A673 (cell line): ENCODE data around the gene PDE9A. TPM values are rescaled to one million over a fixed set of nuclear protein-coding genes. Genes with fewer than 3 reads are reported as not detected.

Experiments used
- BruUV-seq: library from RNA; stranded (reverse); fragments of 400-500 nt; replicated peaks from 2 replicates; lab custom pipeline; 2021; lab: Mats Ljungman, UMichigan
- CTCF ChIA-PET: fragments of 300-600 bp; sonication (Branson Sonifier 250); formaldehyde crosslinking; loops from one replicate; lab custom pipeline; 2022; ENCODE audit warnings: antibody characterized with exemption; lab: Charles Lee
- POLR2A ChIA-PET: fragments of 300-600 bp; sonication (Branson Sonifier 250); formaldehyde crosslinking; loops from one replicate; lab custom pipeline; 2022; ENCODE audit warnings: antibody characterized with exemption; ENCODE audit not compliant: low non-redundant PET; lab: Charles Lee
- DNase-seq: peaks from one replicate; pipeline ENCODE4 v3.0.0-alpha.2; 2015; ENCODE audit warnings: low spot score
- H3K27ac ChIP-seq: fragments of 200-600 bp; sonication (generic); 2 replicates; pipeline ENCODE4 v1.5.1; 2016; ENCODE audit warnings: mixed run types, low read depth, mild to moderate bottlenecking, mixed read lengths, antibody characterized with exemption, low read length; ENCODE audit not compliant: poor library complexity, severe bottlenecking
- H3K27me3 ChIP-seq: fragments of 200-600 bp; sonication (generic); replicated peaks from 2 replicates; pipeline ENCODE4 v1.6.1; 2017; ENCODE audit warnings: mixed run types, low read depth, mild to moderate bottlenecking, mixed read lengths, antibody characterized with exemption, low read length; ENCODE audit not compliant: insufficient read depth, poor library complexity
- H3K36me3 ChIP-seq: fragments of 200-600 bp; sonication (generic); 2 replicates; pipeline ENCODE4 v1.6.1; 2016; ENCODE audit warnings: mixed run types, mild to moderate bottlenecking, mixed read lengths, antibody characterized with exemption, low read length; ENCODE audit not compliant: insufficient read depth, poor library complexity, severe bottlenecking
- H3K4me1 ChIP-seq: fragments of 200-600 bp; sonication (generic); 2 replicates; pipeline ENCODE4 v1.6.1; 2017; ENCODE audit warnings: mixed run types, mild to moderate bottlenecking, mixed read lengths, antibody characterized with exemption, low read length; ENCODE audit not compliant: insufficient read depth, poor library complexity, severe bottlenecking
- H3K4me3 ChIP-seq: fragments of 200-600 bp; sonication (generic); 2 replicates; pipeline ENCODE4 v1.5.1; 2016; ENCODE audit warnings: low read depth, mixed run types, mild to moderate bottlenecking, mixed read lengths, low read length; ENCODE audit not compliant: poor library complexity, severe bottlenecking
- H3K9me3 ChIP-seq: fragments of 200-600 bp; sonication (generic); 2 replicates; pipeline ENCODE4 v1.6.1; 2016; ENCODE audit warnings: mixed run types, low read depth, mild to moderate bottlenecking, mixed read lengths, antibody characterized with exemption, low read length; ENCODE audit not compliant: poor library complexity, severe bottlenecking
- EZH2 ChIP-seq: fragments of 200-600 bp; sonication (generic); IDR thresholded peaks from 2 replicates; pipeline ENCODE4 v1.6.1; 2017; ENCODE audit warnings: borderline replicate concordance, low read depth, mild to moderate bottlenecking, mixed read lengths, antibody characterized with exemption, low read length; ENCODE audit not compliant: poor library complexity, severe bottlenecking
- intact Hi-C: fragments of 100-400 bp; cut with micrococcal nuclease; formaldehyde crosslinking; loops from one replicate; pipeline ENCODE4 v1.10.0; 2022; ENCODE audit not compliant: unreplicated experiment
- total RNA-seq: library from RNA; stranded (reverse); gene quantifications from 2 replicates; pipeline ENCODE4 v1.2.3, GENCODE V29; 2021
- TF ChIP-seq, protein P1 (sequence below): fragments of 300-800, 200-600 bp; sonication (generic); conservative IDR thresholded peaks from 2 replicates; pipeline ENCODE4 v1.5.1; 2017; ENCODE audit warnings: low read depth, mild to moderate bottlenecking, antibody characterized with exemption, low read length, moderate library complexity, mixed read lengths

Gene PDE9A
- total RNA-seq, 1 experiment from 2014 or later, result 14.3 TPM

DNA sequence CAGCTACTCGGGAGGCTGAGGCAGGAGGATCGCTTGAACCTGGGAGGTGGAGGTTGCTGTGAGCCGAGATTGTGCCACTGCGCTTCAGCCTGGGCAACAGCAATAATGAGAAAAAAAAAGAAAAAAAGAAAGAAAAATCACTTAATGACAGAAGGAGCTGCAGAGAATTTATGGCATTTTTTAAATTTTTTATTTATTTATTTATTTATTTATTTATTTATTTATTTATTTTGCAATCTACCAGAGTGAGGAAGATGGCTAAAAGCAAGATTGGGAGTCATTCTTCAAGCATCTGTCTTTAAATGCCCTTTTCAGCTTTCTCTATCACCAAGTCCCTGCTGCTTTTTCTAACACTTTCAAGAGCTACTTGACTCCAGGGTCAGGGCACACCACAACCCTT is 134.2 kb downstream of the PDE9A start:
- no peaks in the 10 kb centered on the region for H3K4me1 ChIP-seq
- no peak overlapping the region for H3K4me3 ChIP-seq
- BruUV-seq, result no TSS peak
- POLR2A ChIA-PET, result no interaction called here
- DNase-seq, result no peak
- CTCF ChIA-PET, result interaction anchor here (0.6 kb wide), 1 partner anchor 131 kb away, joined by 5 read pairs; no protein-coding TSS in a partner anchor
- no peak overlapping the region for H3K27ac ChIP-seq
- H3K9me3 ChIP-seq, result no peaks in the 10 kb centered on the region
- TF ChIP-seq, protein P1, sequence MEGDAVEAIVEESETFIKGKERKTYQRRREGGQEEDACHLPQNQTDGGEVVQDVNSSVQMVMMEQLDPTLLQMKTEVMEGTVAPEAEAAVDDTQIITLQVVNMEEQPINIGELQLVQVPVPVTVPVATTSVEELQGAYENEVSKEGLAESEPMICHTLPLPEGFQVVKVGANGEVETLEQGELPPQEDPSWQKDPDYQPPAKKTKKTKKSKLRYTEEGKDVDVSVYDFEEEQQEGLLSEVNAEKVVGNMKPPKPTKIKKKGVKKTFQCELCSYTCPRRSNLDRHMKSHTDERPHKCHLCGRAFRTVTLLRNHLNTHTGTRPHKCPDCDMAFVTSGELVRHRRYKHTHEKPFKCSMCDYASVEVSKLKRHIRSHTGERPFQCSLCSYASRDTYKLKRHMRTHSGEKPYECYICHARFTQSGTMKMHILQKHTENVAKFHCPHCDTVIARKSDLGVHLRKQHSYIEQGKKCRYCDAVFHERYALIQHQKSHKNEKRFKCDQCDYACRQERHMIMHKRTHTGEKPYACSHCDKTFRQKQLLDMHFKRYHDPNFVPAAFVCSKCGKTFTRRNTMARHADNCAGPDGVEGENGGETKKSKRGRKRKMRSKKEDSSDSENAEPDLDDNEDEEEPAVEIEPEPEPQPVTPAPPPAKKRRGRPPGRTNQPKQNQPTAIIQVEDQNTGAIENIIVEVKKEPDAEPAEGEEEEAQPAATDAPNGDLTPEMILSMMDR, result no peak
- no peak for TF ChIP-seq EZH2
- intact Hi-C loops, result no loop called here
- no peaks in the 10 kb centered on the region for H3K27me3 ChIP-seq
- H3K36me3 ChIP-seq, result no peaks in the 10 kb centered on the region

DNA sequence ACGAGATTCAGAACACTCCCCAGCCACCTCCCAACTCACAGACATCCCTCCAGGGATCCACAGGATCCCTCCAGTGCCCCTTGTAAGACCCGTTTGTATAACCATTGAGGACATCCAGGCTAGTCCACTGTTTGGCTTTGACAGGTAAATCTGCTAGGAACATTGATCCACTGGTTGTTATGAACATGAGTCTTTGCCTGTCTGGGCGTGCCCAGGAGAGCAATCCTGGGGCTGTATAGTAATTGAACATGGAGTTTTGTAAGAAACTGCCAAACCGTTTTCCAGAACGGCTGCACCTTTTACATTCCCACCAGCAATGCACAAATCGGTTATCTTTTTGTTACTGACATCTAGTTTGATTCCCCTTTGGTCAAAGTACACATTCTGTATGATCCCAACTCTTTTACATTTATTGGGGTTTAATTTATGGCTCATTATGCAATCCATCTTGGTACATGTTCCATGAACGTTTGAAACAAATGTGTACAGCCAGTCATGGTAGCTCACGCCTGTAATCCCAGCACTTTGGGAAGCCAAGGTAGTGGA is 137.2 kb downstream of the PDE9A start:
- no peak overlapping the region for H3K27ac ChIP-seq
- H3K36me3 ChIP-seq, result no peaks in the 10 kb centered on the region
- H3K4me3 ChIP-seq, result no peak overlapping the region
- no peaks in the 10 kb centered on the region for H3K4me1 ChIP-seq
- no TSS peak for BruUV-seq
- no peaks in the 10 kb centered on the region for H3K27me3 ChIP-seq
- intact Hi-C loops, result no loop called here
- POLR2A ChIA-PET, result no interaction called here
- CTCF ChIA-PET, result no interaction called here
- TF ChIP-seq, protein P1, result no peak
- TF ChIP-seq EZH2, result no peak
- H3K9me3 ChIP-seq, result no peaks in the 10 kb centered on the region
- no peak for DNase-seq

DNA sequence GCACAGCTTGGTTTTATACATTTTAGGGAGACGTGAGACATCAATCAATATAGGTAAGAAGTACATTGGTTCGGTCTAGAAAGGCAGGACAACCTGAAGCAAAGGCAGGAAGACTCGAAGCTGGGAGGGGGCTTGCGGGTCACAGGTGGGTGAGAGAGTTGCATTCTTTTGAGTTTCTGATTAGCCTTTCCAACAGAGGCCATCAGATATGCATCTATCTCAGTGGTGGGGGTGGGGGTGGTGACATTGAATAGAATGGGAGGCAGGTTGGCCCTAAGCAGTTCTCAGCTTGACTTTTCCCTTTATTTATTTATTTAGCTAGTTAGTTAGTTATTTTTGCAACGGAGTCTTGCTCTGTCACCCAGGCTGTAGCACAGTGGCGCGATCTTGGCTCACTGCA is 140.4 kb downstream of the PDE9A start:
- no peaks in the 10 kb centered on the region for H3K36me3 ChIP-seq
- no peak overlapping the region for H3K27ac ChIP-seq
- H3K27me3 ChIP-seq, result no peaks in the 10 kb centered on the region
- CTCF ChIA-PET, result no interaction called here
- no peak overlapping the region for H3K4me3 ChIP-seq
- POLR2A ChIA-PET, result no interaction called here
- H3K4me1 ChIP-seq, result no peaks in the 10 kb centered on the region
- no TSS peak for BruUV-seq
- TF ChIP-seq EZH2, result no peak
- TF ChIP-seq, protein P1, result no peak
- intact Hi-C loops, result no loop called here
- DNase-seq, result no peak
- no peaks in the 10 kb centered on the region for H3K9me3 ChIP-seq
